ENCODE results near the gene LGR4.

GRCh38 chr11:27471589-27472397, 797 bp downstream of the LGR4 start:
- no peak for TF ChIP-seq CTCF (IDR thresholded peaks at IDR 0.05)
- no peak for TF ChIP-seq ZFX (IDR thresholded peaks at IDR 0.05; ENCODE audit: borderline replicate concordance)

All from 22Rv1 (cell line).